Fibroblast of lung (primary cell): ENCODE data around the gene LAYN. TPM values are rescaled to one million over a fixed set of nuclear protein-coding genes. Genes with fewer than 3 reads are reported as not detected.

Source experiments
- DNase-seq, 2 donors: peaks; one replicate each; pipeline versions ENCODE4 v3.0.0 to v3.0.0-alpha.2; 2010; ENCODE audit warnings: low read depth in 2 of 2
- H2AFZ ChIP-seq: 2 replicates; pipeline ENCODE4 v1.5.1; 2012; ENCODE audit warnings: low read length, control low read depth, inconsistent platforms
- H3K27ac ChIP-seq: 2 replicates; pipeline ENCODE4 v1.5.1; 2011; ENCODE audit warnings: low read length, control low read depth; ENCODE audit not compliant: insufficient read depth
- H3K27me3 ChIP-seq: 2 replicates; pipeline ENCODE4 v1.5.1; 2011; ENCODE audit warnings: mild to moderate bottlenecking, low read length; ENCODE audit not compliant: control insufficient read depth, insufficient read depth
- H3K36me3 ChIP-seq: 2 replicates; pipeline ENCODE4 v1.5.1; 2011; ENCODE audit warnings: low read length; ENCODE audit not compliant: control insufficient read depth, insufficient read depth
- H3K4me1 ChIP-seq: 2 replicates; pipeline ENCODE4 v1.5.1; 2011; ENCODE audit warnings: low read length; ENCODE audit not compliant: control insufficient read depth, insufficient read depth; ENCODE audit errors: extremely low read depth
- H3K4me2 ChIP-seq: 2 replicates; pipeline ENCODE4 v1.5.1; 2011; ENCODE audit warnings: low read length, control low read depth; ENCODE audit not compliant: insufficient read depth; ENCODE audit errors: extremely low read depth
- H3K4me3 ChIP-seq, 4 experiments: fragments of 200-600 bp in 1 of 4; sonication (generic) in 1 of 4; replicated peaks in 1 of 4; 2 replicates each; pipeline ENCODE4 v1.5.1; 2011 to 2016; ENCODE audit warnings: low read length in 4 of 4, low read depth in 3 of 4, mild to moderate bottlenecking in 3 of 4, control low read depth in 2 of 4, inconsistent platforms in 1 of 4, mixed read lengths in 1 of 4; ENCODE audit not compliant: insufficient read depth in 1 of 4; ENCODE audit errors: control extremely low read depth in 1 of 4
- H3K79me2 ChIP-seq: 2 replicates; pipeline ENCODE4 v1.5.1; 2012; ENCODE audit warnings: mild to moderate bottlenecking, low read length, inconsistent platforms; ENCODE audit not compliant: control insufficient read depth, insufficient read depth
- H3K9ac ChIP-seq: 2 replicates; pipeline ENCODE4 v1.5.1; 2011; ENCODE audit warnings: mild to moderate bottlenecking, low read length, control low read depth; ENCODE audit not compliant: insufficient read depth
- H3K9me3 ChIP-seq: 2 replicates; pipeline ENCODE4 v1.5.1; 2012; ENCODE audit warnings: low read depth, low read length; ENCODE audit not compliant: control insufficient read depth, insufficient read depth
- H4K20me1 ChIP-seq: 2 replicates; pipeline ENCODE4 v1.5.1; 2011; ENCODE audit warnings: low read length; ENCODE audit not compliant: control insufficient read depth, insufficient read depth; ENCODE audit errors: extremely low read depth
- EZH2 ChIP-seq: IDR thresholded peaks from 2 replicates; pipeline ENCODE4 v1.5.1; 2012; ENCODE audit warnings: low read length, control low read depth, mild to moderate bottlenecking; ENCODE audit errors: missing control alignments
- polyA plus RNA-seq, 2 donors: library from polyadenylated mRNA; depleted of rRNA in 1 of 2; stranded (reverse) in 1 of 2; unstranded in 1 of 2; fragments of >200 nt; gene quantifications; 2 replicates each; pipeline ENCODE4 v1.2.1, GENCODE V29; 2011 to 2012; ENCODE audit warnings: missing spikeins in 1 of 2
- total RNA-seq: library from RNA; depleted of rRNA; stranded (reverse); fragments of >200 nt; gene quantifications from 2 replicates; pipeline ENCODE4 v1.2.1, GENCODE V29; 2014
- TF ChIP-seq, protein P1 (sequence below), 2 donors: IDR thresholded peaks in 1 of 2; conservative IDR thresholded peaks in 1 of 2; 1 replicate in 1 of 2; 2 replicates in 1 of 2; pipeline ENCODE4 v1.5.1; 2011 to 2012; ENCODE audit warnings: low read length in 2 of 2, control low read depth in 1 of 2, inconsistent platforms in 1 of 2, low read depth in 1 of 2, mild to moderate bottlenecking in 1 of 2

Gene LAYN
- total and polyA plus RNA-seq, 2 donors (not counting 1 experiment from before 2014, with no cell fraction given), result 117 to 140 TPM

DNA sequence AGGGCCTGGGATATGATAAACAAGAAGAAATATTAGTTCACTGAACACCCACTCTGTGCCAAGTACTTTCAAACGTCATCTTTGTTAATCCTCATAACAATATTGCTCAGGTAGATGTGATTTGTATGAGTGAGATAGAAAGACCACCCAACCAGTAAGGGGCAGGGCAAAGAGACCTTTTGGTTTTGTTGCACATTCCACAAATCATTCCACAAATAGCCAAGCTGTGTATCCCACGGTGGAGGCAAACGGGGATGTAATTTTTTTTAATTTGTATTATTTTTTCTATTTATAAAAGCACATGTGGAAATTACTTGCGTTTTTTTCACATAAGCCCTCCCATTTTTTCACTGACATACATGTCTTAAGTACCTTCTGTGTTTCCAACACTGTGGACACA is 29.0 kb downstream of the LAYN start:
- H3K4me2 ChIP-seq, result no peak overlapping the region
- H3K36me3 ChIP-seq, result no peaks in the 10 kb centered on the region
- no peaks in the 10 kb centered on the region for H3K79me2 ChIP-seq
- no peaks in the 10 kb centered on the region for H3K27me3 ChIP-seq
- peak in 1 of 2 donors; percentile 57 for DNase-seq
- H4K20me1 ChIP-seq, result no peaks in the 10 kb centered on the region
- no peaks in the 10 kb centered on the region for H3K9me3 ChIP-seq
- no peak overlapping the region for H3K9ac ChIP-seq
- peaks cover 25% of the 10 kb centered on the region for H3K4me1 ChIP-seq
- no peak overlapping the region for H3K27ac ChIP-seq
- no peak overlapping the region for H2AFZ ChIP-seq
- no peak overlapping the region for H3K4me3 ChIP-seq
- TF ChIP-seq, protein P1, sequence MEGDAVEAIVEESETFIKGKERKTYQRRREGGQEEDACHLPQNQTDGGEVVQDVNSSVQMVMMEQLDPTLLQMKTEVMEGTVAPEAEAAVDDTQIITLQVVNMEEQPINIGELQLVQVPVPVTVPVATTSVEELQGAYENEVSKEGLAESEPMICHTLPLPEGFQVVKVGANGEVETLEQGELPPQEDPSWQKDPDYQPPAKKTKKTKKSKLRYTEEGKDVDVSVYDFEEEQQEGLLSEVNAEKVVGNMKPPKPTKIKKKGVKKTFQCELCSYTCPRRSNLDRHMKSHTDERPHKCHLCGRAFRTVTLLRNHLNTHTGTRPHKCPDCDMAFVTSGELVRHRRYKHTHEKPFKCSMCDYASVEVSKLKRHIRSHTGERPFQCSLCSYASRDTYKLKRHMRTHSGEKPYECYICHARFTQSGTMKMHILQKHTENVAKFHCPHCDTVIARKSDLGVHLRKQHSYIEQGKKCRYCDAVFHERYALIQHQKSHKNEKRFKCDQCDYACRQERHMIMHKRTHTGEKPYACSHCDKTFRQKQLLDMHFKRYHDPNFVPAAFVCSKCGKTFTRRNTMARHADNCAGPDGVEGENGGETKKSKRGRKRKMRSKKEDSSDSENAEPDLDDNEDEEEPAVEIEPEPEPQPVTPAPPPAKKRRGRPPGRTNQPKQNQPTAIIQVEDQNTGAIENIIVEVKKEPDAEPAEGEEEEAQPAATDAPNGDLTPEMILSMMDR (conservative IDR thresholded peaks at IDR 0.05 in 1 of 2, IDR thresholded peaks at IDR 0.05 in 1 of 2; ENCODE audit: low read depth in 1 of 2, low read length in 2 of 2), result no peak
- no peak for TF ChIP-seq EZH2

DNA sequence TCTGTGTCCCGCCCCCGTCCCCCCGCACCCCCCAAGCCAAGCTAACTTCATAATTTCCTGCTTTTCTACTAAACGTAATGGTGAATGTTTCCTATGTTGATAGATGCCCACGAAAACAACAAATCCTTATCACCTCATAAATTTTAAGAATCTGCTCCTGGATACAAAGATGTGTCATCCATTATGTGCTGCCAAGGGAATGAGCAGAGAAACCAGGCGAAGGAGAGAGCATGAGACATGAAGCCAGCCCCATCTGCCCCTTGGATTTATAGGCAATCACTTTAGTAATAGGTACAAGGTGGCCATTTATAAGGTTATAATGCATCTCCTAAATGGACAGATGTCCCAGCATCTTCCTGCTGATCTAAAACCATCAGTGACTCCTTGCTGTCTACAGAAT is 30.3 kb downstream of the LAYN start:
- Histone ChIP-seq H3K79me2 (no peaks in the 10 kb centered on the region), H3K36me3 (no peaks in the 10 kb centered on the region), H3K27me3 (no peaks in the 10 kb centered on the region), H3K27ac (no peak overlapping the region), H3K9me3 (no peaks in the 10 kb centered on the region), H4K20me1 (no peaks in the 10 kb centered on the region), H3K9ac (no peak overlapping the region), H3K4me1 (peaks cover 19% of the 10 kb centered on the region), H2AFZ (no peak overlapping the region), H3K4me2 (no peak overlapping the region), H3K4me3 (no peak overlapping the region)
- no peak for DNase-seq
- TF ChIP-seq EZH2, result no peak
- TF ChIP-seq, protein P1 (conservative IDR thresholded peaks at IDR 0.05 in 1 of 2, IDR thresholded peaks at IDR 0.05 in 1 of 2; ENCODE audit: low read depth in 1 of 2, low read length in 2 of 2), result no peak

DNA sequence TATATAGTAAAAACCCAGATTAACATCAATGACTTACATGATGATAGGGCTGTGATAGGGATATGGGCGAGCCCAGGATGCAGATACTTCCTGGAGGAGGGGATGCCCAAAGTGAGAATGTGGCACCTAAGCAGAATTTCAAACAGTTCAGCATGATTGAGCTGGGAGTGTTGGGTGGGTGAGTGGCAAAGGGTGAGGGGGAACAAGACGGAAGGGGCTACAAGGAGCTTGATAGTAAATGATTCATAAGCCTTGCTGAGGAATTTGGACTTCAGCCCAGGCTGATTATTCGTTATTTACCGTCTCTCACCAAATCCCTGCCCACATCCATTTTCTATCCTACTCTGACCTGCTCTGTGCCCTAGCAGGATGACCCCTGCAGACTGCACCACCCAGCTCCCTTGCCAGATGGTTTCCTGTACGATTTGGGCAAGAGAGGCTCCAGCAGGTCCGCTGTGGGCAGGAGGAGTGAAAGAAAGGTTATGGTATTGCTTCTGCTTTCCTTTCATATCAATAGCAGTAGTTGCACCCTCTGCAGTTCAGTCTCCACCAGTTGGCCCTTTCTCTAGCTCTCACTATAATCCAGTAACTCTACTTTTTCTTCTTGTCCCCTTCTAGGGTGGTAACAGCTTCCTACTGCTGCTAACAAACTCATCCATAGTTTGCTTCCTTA is 31.4 kb downstream of the LAYN start:
- no peaks in the 10 kb centered on the region for H3K9me3 ChIP-seq
- H3K4me3 ChIP-seq, result no peak overlapping the region
- no peak for TF ChIP-seq EZH2
- TF ChIP-seq, protein P1 (conservative IDR thresholded peaks at IDR 0.05 in 1 of 2, IDR thresholded peaks at IDR 0.05 in 1 of 2; ENCODE audit: low read depth in 1 of 2, low read length in 2 of 2), result no peak
- no peaks in the 10 kb centered on the region for H3K36me3 ChIP-seq
- H2AFZ ChIP-seq, result no peak overlapping the region
- peak in 1 of 2 donors; percentile 56 for DNase-seq
- no peaks in the 10 kb centered on the region for H4K20me1 ChIP-seq
- H3K9ac ChIP-seq, result no peak overlapping the region
- no peaks in the 10 kb centered on the region for H3K79me2 ChIP-seq
- H3K4me1 ChIP-seq, result peaks cover 19% of the 10 kb centered on the region
- H3K27ac ChIP-seq, result no peak overlapping the region
- H3K4me2 ChIP-seq, result peak overlapping the region; percentile 4
- H3K27me3 ChIP-seq, result no peaks in the 10 kb centered on the region
